PC-9 (cell line): ENCODE results near the gene SPDYC. TPM values are rescaled to one million over a fixed set of nuclear protein-coding genes. Genes with fewer than 3 reads are reported as not detected.

ENCODE experiments used
- BruUV-seq: library from RNA; stranded (reverse); fragments of 400-500 nt; replicated peaks from 2 replicates; lab custom pipeline; 2021; lab: Mats Ljungman, UMichigan
- CTCF ChIA-PET: fragments of 300-600 bp; sonication (Branson Sonifier 250); formaldehyde crosslinking; loops from one replicate; lab custom pipeline; 2022; ENCODE audit warnings: antibody characterized with exemption; lab: Charles Lee
- POLR2A ChIA-PET: fragments of 300-600 bp; sonication (Branson Sonifier 250); formaldehyde crosslinking; loops from one replicate; lab custom pipeline; 2022; ENCODE audit warnings: antibody characterized with exemption; ENCODE audit not compliant: unreplicated experiment; lab: Charles Lee
- DNase-seq, 2 experiments: peaks; one replicate each; pipeline versions ENCODE4 v3.0.0 to v3.0.0-alpha.2; 2015 to 2022; ENCODE audit warnings: mixed read lengths in 1 of 2
- H2AFZ ChIP-seq: fragments of 200-600 bp; sonication (generic); 2 replicates; pipeline ENCODE4 v1.8.1; 2017; ENCODE audit warnings: antibody characterized with exemption
- H3F3A ChIP-seq: fragments of 200-600 bp; sonication (generic); 2 replicates; pipeline ENCODE4 v1.8.1; 2017; ENCODE audit warnings: antibody characterized with exemption, mild to moderate bottlenecking, low read depth; ENCODE audit not compliant: insufficient read depth
- H3K27ac ChIP-seq: fragments of 200-600 bp; sonication (generic); 2 replicates; pipeline ENCODE4 v1.6.1; 2016; ENCODE audit warnings: mixed run types
- H3K27me3 ChIP-seq: fragments of 200-600 bp; sonication (generic); 2 replicates; pipeline ENCODE4 v1.6.1; 2016; ENCODE audit warnings: low read depth, mixed run types; ENCODE audit not compliant: insufficient read depth
- H3K36me3 ChIP-seq: fragments of 200-600 bp; sonication (generic); 2 replicates; pipeline ENCODE4 v1.6.1; 2016; ENCODE audit warnings: low read depth, mixed run types
- H3K4me1 ChIP-seq: fragments of 200-600 bp; sonication (generic); replicated peaks from 2 replicates; pipeline ENCODE4 v1.6.1; 2016; ENCODE audit warnings: mixed run types; ENCODE audit not compliant: insufficient read depth
- H3K4me2 ChIP-seq: fragments of 200-600 bp; sonication (generic); 2 replicates; pipeline ENCODE4 v1.6.1; 2017; ENCODE audit warnings: mixed run types
- H3K4me3 ChIP-seq: fragments of 200-600 bp; sonication (generic); 2 replicates; pipeline ENCODE4 v1.6.1; 2016; ENCODE audit warnings: mixed run types
- H3K79me2 ChIP-seq: fragments of 200-600 bp; sonication (generic); 2 replicates; pipeline ENCODE4 v1.6.1; 2017; ENCODE audit warnings: low read depth, mixed run types
- H3K9me2 ChIP-seq: fragments of 200-600 bp; sonication (generic); 2 replicates; pipeline ENCODE4 v1.8.1; 2017; ENCODE audit warnings: mild to moderate bottlenecking; ENCODE audit not compliant: insufficient read depth
- H3K9me3 ChIP-seq: fragments of 200-600 bp; sonication (generic); 2 replicates; pipeline ENCODE4 v1.8.1; 2016; ENCODE audit warnings: low read depth; ENCODE audit not compliant: insufficient read depth
- H4K20me1 ChIP-seq: fragments of 200-600 bp; sonication (generic); 2 replicates; pipeline ENCODE4 v1.8.1; 2017; ENCODE audit not compliant: insufficient read depth
- EZH2 ChIP-seq: fragments of 200-600 bp; sonication (generic); IDR thresholded peaks from 2 replicates; pipeline ENCODE4 v1.8.0; 2017; ENCODE audit warnings: antibody characterized with exemption, low read depth
- intact Hi-C: fragments of 100-400 bp; cut with micrococcal nuclease; formaldehyde crosslinking; loops from one replicate; pipeline ENCODE4 v1.10.0; 2022; ENCODE audit not compliant: unreplicated experiment
- total RNA-seq: library from RNA; stranded (reverse); gene quantifications from 2 replicates; pipeline ENCODE4 v1.2.3, GENCODE V29; 2021
- TF ChIP-seq, protein P1 (sequence below): fragments of 200-600 bp; sonication (generic); conservative IDR thresholded peaks from 2 replicates; pipeline ENCODE4 v1.6.1; 2017; ENCODE audit warnings: mixed run types, antibody characterized with exemption, mild to moderate bottlenecking, moderate library complexity

SPDYC gene
- total RNA-seq, 1 experiment from 2014 or later = not detected

DNA sequence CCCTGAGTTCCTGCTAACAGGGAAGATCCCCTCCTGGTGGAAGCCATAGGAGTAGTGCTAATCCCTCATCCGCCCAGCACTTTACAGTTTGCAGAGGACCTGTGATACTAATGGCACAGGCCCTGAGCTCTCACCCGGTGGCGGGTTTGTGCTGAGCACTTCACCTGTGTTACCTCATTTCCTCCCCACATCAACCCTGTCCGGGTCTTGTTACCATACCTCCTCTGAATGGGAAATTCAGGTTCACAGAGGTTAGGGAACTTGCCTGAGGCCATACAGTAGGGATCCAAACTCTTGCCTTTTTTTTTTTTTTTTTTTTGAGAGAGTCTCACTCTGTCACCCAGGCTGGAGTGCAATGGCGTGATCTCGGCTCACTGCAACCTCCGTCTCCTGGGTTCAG lies 36.9 kb downstream of the SPDYC start:
- Histone ChIP-seq H3K4me2 (peak overlapping the region; percentile 74), H3K4me1 (peaks cover 76% of the 10 kb centered on the region), H3K9me3 (no peaks in the 10 kb centered on the region), H4K20me1 (no peaks in the 10 kb centered on the region), H2AFZ (no peak overlapping the region), H3K27ac (peak overlapping the region; percentile 72), H3K4me3 (no peak overlapping the region), H3F3A (peaks cover 69% of the 10 kb centered on the region), H3K36me3 (peaks cover 28% of the 10 kb centered on the region), H3K79me2 (peaks cover 19% of the 10 kb centered on the region), H3K27me3 (no peaks in the 10 kb centered on the region), H3K9me2 (no peaks in the 10 kb centered on the region)
- no TSS peak for BruUV-seq
- POLR2A ChIA-PET = interaction anchor here (0.7 kb wide), 1 partner anchor 13 kb away, joined by 4 read pairs; no protein-coding TSS in a partner anchor
- intact Hi-C loops = no loop called here
- no peak for TF ChIP-seq EZH2
- TF ChIP-seq, protein P1, sequence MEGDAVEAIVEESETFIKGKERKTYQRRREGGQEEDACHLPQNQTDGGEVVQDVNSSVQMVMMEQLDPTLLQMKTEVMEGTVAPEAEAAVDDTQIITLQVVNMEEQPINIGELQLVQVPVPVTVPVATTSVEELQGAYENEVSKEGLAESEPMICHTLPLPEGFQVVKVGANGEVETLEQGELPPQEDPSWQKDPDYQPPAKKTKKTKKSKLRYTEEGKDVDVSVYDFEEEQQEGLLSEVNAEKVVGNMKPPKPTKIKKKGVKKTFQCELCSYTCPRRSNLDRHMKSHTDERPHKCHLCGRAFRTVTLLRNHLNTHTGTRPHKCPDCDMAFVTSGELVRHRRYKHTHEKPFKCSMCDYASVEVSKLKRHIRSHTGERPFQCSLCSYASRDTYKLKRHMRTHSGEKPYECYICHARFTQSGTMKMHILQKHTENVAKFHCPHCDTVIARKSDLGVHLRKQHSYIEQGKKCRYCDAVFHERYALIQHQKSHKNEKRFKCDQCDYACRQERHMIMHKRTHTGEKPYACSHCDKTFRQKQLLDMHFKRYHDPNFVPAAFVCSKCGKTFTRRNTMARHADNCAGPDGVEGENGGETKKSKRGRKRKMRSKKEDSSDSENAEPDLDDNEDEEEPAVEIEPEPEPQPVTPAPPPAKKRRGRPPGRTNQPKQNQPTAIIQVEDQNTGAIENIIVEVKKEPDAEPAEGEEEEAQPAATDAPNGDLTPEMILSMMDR = no peak
- CTCF ChIA-PET = no interaction called here
- DNase-seq = peak in 1 of 2 experiments; percentile 90

DNA sequence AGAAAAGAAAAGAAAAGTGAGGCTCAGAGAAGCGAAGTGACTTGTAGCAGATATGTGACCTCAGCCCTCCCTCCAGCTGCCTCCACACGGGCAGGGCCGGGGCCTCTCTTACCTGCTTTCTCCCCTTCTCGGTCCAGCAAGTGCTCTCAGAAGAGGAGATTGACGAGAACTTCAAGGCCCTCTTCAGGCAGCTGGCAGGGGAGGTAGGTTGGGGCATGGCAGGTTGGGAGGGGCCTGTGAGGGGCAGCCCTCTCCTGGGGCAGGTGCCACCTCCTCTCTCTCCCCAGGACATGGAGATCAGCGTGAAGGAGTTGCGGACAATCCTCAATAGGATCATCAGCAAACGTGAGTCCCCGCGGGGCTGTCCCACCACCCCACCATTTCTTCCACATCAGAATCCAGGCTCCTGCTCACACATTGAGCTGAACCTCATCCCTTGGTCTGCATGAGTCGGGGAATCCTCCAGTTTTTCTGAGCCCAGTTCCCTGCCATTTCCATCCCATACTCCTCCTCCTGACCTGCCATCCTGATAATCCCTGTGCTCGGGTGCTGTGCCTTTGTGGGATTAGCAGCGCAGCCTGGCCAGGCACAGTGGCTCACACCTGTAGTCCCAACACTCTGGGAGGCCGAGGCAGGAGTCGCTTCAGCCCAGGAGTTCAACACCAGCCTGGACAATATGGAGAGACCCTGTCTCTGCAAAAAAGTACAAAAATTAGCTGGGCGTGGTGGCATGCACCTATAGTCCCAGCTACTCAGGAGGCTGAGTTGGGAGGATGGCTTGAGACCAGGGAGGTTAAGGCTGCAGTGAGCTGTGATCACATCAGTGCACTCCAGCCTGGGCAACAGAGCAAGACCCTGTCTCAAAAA lies 38.1 kb downstream of the SPDYC start:
- H3K79me2 ChIP-seq = peaks cover 23% of the 10 kb centered on the region
- H2AFZ ChIP-seq = no peak overlapping the region
- no peaks in the 10 kb centered on the region for H4K20me1 ChIP-seq
- POLR2A ChIA-PET = interaction anchor here (0.6 kb wide), 1 partner anchor 363 kb away, joined by 4 read pairs; no protein-coding TSS in a partner anchor
- peak overlapping the region; percentile 72 for H3K27ac ChIP-seq
- BruUV-seq = no TSS peak
- no peak overlapping the region; the same call in 1 of the 2 replicates for H3K4me3 ChIP-seq
- H3K9me3 ChIP-seq = no peaks in the 10 kb centered on the region
- CTCF ChIA-PET = interaction anchor here (0.6 to 0.9 kb wide), 2 partner anchors 96 to 122 kb away, joined by 3 read pairs; partner anchors contain the start of gene TM7SF2
- intact Hi-C loops = loop anchor here (2.0 kb wide), 1 partner anchor 107 kb away; the partner anchor contains the start of gene CDC42EP2
- H3K36me3 ChIP-seq = peaks cover 32% of the 10 kb centered on the region
- DNase-seq = no peak
- H3K9me2 ChIP-seq = no peaks in the 10 kb centered on the region
- peaks cover 77% of the 10 kb centered on the region for H3F3A ChIP-seq
- TF ChIP-seq EZH2 = no peak
- TF ChIP-seq, protein P1 = no peak
- H3K4me2 ChIP-seq = peak overlapping the region; percentile 74
- no peaks in the 10 kb centered on the region for H3K27me3 ChIP-seq
- H3K4me1 ChIP-seq = peaks cover 89% of the 10 kb centered on the region
